ENCODE measurements around the gene SYT5. TPM values are rescaled to one million over a fixed set of nuclear protein-coding genes. Genes with fewer than 3 reads are reported as not detected.

SYT5 gene
- total RNA-seq, 1 experiment from 2014 or later = 2.3 TPM

GRCh38 chr19:55228403-55229031, 48.4 kb upstream of the SYT5 start, which contains the start of gene TMEM86B:
Gene TMEM86B, minus strand, starts transcription at chr19:55228763. Its CDS starts 22 bp downstream, at chr19:55228741.
- Histone ChIP-seq H3K36me3 (ENCODE audit: control insufficient read depth in 1 of 2, insufficient read depth in 2 of 2, low read length in 2 of 2) (peaks cover 0 to 16% of the 10 kb centered on the region in 2 experiments; a peak in 1 of 4 replicates), H3K4me3 (replicated peaks in 1 of 2; ENCODE audit: low read depth in 1 of 2, low read length in 2 of 2) (no peak within 1 kb of the TSS), H3K79me2 (ENCODE audit: insufficient read depth, low read length) (no peaks in the 10 kb centered on the region; the same call in 1 of the 2 replicates), H2AFZ (ENCODE audit: low read depth, low read length, poor library complexity, severe bottlenecking) (no peak within 1 kb of the TSS), H3K9ac (ENCODE audit: low read length) (no peak within 1 kb of the TSS), H3K9me2 (ENCODE audit: insufficient read depth) (no peaks in the 10 kb centered on the region), H3K27ac (ENCODE audit: low read depth, low read length) (no peak within 1 kb of the TSS), H3K27me3 (ENCODE audit: insufficient read depth, low read length) (no peaks in the 10 kb centered on the region), H4K20me1 (ENCODE audit: insufficient read depth) (no peaks in the 10 kb centered on the region), H3K4me1 (ENCODE audit: control insufficient read depth in 1 of 2, insufficient read depth in 2 of 2, low read length in 2 of 2) (no peaks in the 10 kb centered on the region), H3K4me2 (ENCODE audit: low read length) (no peak within 1 kb of the TSS), H3K9me3 (ENCODE audit: control insufficient read depth in 1 of 2, insufficient read depth in 1 of 2, low read depth in 1 of 2, low read length in 2 of 2) (no peaks in the 10 kb centered on the region)
- TF ChIP-seq ZNF274 (IDR thresholded peaks at IDR 0.05; ENCODE audit: low read depth, low read length) (no peak), ZBTB33 (IDR thresholded peaks at IDR 0.05; ENCODE audit: extremely low read depth, insufficient replicate concordance, low read length) (no peak), EZH2phosphoT487 (IDR thresholded peaks at IDR 0.05; ENCODE audit: borderline replicate concordance) (no peak), RAD21 (IDR thresholded peaks at IDR 0.05; ENCODE audit: low read depth) (no peak), MAX (IDR thresholded peaks at IDR 0.05) (no peak), YY1 (IDR thresholded peaks at IDR 0.05; ENCODE audit: extremely low read depth, insufficient replicate concordance, low read depth, low read length) (no peak), EGR1 (IDR thresholded peaks at IDR 0.05; ENCODE audit: low read depth) (no peak), POLR2A (IDR thresholded peaks at IDR 0.05; ENCODE audit: borderline replicate concordance, extremely low read depth, insufficient read depth, insufficient read length) (no peak), SIN3A (IDR thresholded peaks at IDR 0.05; ENCODE audit: low read depth) (no peak), ELF1 (IDR thresholded peaks at IDR 0.05; ENCODE audit: borderline replicate concordance, low read depth) (no peak), ATF3 (IDR thresholded peaks at IDR 0.05) (no peak)
- ATAC-seq = no peak
- BruUV-seq (replicated peaks) = no TSS peak
- intact Hi-C loops (cut with micrococcal nuclease) = no loop called here
- RAD21 ChIA-PET (ENCODE audit: low non-redundant PET in 1 of 2, low total read pairs in 2 of 2, uncharacterized antibody in 2 of 2, unreplicated experiment in 2 of 2) = no interaction called here
- CTCF ChIA-PET = no interaction called here
- POLR2A ChIA-PET = no interaction called here
- no peak for DNase-seq (ENCODE audit: low read depth, low spot score)
